Astrocyte (in vitro differentiated cells and primary cell): ENCODE data around the gene ABCC8.

Source experiments
- EZH2 ChIP-seq: IDR thresholded peaks from 2 replicates; pipeline ENCODE4 v1.6.1; 2012; ENCODE audit warnings: mild to moderate bottlenecking, low read length, inconsistent platforms; ENCODE audit not compliant: insufficient read depth
- TF ChIP-seq, protein P1 (sequence below): IDR thresholded peaks from 2 replicates; pipeline ENCODE4 v1.5.1; 2011; ENCODE audit warnings: low read depth, mild to moderate bottlenecking, inconsistent platforms, low read length, moderate library complexity; ENCODE audit not compliant: insufficient read depth

DNA sequence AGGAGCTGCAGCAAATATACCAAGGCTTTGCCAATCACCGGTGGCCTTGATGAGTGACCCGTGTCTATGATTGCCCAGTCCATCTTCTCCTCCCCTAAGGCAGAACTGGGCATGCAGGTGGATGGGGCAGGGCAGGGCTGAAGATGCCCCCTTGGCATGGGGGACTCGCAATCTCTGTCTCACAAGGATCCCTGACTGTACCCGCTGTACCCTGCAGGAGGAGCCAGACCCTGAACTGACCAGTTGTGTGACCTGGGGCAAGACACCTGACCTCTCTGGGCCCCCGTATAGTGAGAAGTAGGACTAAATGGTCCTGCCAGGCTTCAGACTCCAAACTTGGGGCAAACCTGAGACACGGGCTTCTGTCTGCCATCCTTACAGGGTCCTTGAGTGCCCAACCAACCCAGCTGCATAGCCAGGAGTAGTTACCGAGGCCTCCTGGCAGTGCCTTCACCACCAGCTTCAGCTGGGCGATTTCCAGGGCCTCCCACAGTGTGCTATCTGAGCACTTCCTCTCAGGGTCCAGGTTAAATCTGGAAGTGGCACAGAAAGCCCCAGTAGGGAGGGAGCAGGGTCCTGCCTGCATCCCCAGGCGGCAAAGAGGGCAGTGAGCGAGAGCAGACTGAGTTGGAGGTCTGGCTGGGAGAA is 81.8 kb downstream of the ABCC8 start:
- TF ChIP-seq, protein P1, sequence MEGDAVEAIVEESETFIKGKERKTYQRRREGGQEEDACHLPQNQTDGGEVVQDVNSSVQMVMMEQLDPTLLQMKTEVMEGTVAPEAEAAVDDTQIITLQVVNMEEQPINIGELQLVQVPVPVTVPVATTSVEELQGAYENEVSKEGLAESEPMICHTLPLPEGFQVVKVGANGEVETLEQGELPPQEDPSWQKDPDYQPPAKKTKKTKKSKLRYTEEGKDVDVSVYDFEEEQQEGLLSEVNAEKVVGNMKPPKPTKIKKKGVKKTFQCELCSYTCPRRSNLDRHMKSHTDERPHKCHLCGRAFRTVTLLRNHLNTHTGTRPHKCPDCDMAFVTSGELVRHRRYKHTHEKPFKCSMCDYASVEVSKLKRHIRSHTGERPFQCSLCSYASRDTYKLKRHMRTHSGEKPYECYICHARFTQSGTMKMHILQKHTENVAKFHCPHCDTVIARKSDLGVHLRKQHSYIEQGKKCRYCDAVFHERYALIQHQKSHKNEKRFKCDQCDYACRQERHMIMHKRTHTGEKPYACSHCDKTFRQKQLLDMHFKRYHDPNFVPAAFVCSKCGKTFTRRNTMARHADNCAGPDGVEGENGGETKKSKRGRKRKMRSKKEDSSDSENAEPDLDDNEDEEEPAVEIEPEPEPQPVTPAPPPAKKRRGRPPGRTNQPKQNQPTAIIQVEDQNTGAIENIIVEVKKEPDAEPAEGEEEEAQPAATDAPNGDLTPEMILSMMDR = no peak
- no peak for TF ChIP-seq EZH2
